GM23248 (cell line): ENCODE data around the gene AGPAT3.

ENCODE experiments used
- EZH2 ChIP-seq: fragments of 200-600 bp; sonication (generic); IDR thresholded peaks from 2 replicates; pipeline ENCODE4 v1.6.1; 2018; ENCODE audit warnings: antibody characterized with exemption, mild to moderate bottlenecking; ENCODE audit not compliant: insufficient read depth, poor library complexity, severe bottlenecking
- EZH2phosphoT487 ChIP-seq: fragments of 200-600 bp; sonication (generic); IDR thresholded peaks from 2 replicates; pipeline ENCODE4 v1.6.1; 2018; ENCODE audit warnings: antibody characterized with exemption, moderate library complexity, mild to moderate bottlenecking, low read depth; ENCODE audit not compliant: insufficient read depth

DNA sequence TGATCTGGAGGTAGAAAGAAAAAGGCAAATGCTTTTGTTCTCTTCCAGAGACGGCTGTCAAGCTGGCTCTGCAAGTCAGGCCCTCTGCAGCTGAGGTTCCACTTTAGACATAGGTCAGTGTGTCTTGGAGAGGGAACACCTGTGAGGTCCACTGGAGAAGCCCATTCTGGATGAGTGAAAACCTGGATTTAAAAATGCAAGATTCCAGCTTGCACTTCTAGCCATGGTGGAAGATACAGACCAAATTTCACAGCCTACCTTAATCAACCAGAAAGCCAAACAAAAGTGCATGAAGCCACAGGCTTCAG lies 35.0 kb downstream of the AGPAT3 start:
- TF ChIP-seq EZH2phosphoT487 (no peak), EZH2 (no peak)
